Left ventricle myocardium superior (tissue), 1 donor: ENCODE results near the gene PROM1. TPM values are rescaled to one million over a fixed set of nuclear protein-coding genes. Genes with fewer than 3 reads are reported as not detected.

ENCODE experiments used
- ATAC-seq: fragments of 200-7000 bp; cut with Tn5 transposase; one replicate; pipeline ENCODE4 v1.9.1; 2020; ENCODE audit warnings: mild to moderate bottlenecking, moderate library complexity
- DNase-seq: peaks from one replicate; pipeline ENCODE4 v3.0.0-alpha.2; 2020
- intact Hi-C: fragments of 100-400 bp; cut with micrococcal nuclease; formaldehyde crosslinking; loops from one replicate; pipeline ENCODE4 v1.11.0; 2022
- total RNA-seq: library from RNA; stranded (reverse); fragmentation: NEBNext Ultra II Directional; extraction: Animal tissue kit (Norgen Biotek cat#: 25700); gene quantifications from one replicate; pipeline ENCODE4 v1.2.1, GENCODE V29; 2021
- donor health status: DM: no; HTN: yes; CAD: no; lungs with severe emphysema.

The PROM1 gene
- total RNA-seq, 1 donor from 2014 or later: 3.2 TPM

DNA sequence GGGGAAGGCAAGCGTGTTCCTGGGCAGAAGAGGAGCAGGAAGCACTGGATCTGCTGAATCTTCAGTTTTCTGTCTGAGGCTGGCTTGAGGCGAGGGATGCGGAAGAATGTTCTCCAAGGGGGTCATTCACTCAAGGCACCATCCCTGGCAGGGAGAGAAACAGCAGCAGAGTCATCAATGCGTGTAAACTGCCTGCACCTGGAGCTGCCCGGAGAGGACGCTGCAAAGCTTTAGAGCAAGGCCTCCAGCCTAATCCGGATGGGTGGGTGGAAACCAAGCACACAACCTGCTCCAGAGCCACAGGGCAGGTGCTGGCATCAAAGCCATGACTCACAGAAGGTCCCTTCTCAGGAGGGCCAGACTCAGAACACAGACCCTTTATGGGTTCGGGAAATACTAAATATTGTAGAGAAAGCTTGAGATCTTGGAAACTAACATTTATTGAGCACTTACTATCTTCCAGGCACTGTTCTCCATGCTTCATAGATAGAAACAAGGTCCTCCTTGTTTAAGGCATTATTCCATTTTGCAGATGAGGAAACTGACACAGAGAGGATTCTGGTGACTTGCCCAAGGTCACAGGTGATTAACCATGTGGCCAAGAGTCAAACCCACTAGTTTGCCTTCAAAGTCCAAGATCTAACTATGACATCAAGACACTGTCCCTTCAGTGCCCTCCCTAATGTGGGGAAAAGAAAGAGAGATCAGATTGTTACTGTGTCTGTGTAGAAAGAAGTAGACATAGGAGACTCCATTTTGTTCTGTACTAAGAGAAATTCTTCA lies 7.7 kb downstream of the PROM1 start:
- no peak for ATAC-seq
- intact Hi-C loops: no loop called here
- no peak for DNase-seq

GRCh38 chr4:16075061-16075460 lies 8.8 kb downstream of the PROM1 start:
- DNase-seq: no peak
- intact Hi-C loops: no loop called here
- ATAC-seq: no peak

DNA sequence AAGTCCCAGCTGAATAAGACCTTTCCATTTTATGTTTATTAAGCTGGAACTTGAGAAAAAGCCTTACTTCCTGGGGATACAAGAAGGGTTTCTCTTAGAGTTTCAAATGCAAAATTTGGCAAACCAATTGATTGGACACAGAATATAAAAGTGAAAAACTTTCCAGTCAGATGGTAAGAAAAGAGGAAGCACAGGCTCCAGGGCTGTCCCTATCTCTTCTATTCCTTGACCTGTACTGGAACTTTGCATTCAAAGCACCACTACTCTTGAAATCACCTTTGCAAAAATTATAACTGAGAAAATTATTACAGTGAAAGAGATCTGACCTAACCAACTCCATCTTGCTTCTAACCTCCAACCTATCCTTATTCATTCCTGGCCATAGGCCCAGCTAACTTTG lies 11.7 kb downstream of the PROM1 start:
- intact Hi-C loops: no loop called here
- no peak for DNase-seq
- no peak for ATAC-seq

DNA sequence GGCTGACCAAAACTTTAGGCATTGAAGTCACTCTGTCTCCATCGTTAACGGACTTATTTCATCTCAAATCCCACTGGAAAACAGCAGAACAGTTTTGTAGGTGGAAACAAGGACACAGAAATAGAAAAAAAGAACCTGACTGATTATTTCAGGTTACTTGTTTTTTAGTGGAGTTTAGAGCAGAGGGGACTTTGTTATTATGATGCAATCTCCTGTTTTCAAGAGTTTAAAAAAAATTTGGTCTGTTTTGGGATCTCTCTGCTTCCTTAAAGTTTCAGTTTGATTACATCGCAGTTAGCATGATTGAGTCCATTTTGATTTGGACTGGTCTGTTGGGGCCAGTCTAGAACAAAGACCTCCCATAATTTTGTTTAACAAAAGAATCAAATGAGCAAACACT lies 13.6 kb downstream of the PROM1 start:
- DNase-seq (no peak), ATAC-seq (no peak)
- intact Hi-C loops: no loop called here

GRCh38 chr4:16067515-16067914 lies 16.3 kb downstream of the PROM1 start:
- intact Hi-C loops: no loop called here
- DNase-seq (no peak), ATAC-seq (no peak)

- intact Hi-C loops: no loop called here
- no peak for DNase-seq
- ATAC-seq: no peak
These were observed 17.2 kb downstream of the PROM1 start for GRCh38 chr4:16066586-16067128.

- ATAC-seq (no peak), DNase-seq (no peak)
- intact Hi-C loops: no loop called here
These were observed 18.8 kb downstream of the PROM1 start for GRCh38 chr4:16065066-16065465.

GRCh38 chr4:16062601-16063000 lies 21.2 kb downstream of the PROM1 start:
- intact Hi-C loops: no loop called here
- ATAC-seq: no peak
- DNase-seq: no peak

DNA sequence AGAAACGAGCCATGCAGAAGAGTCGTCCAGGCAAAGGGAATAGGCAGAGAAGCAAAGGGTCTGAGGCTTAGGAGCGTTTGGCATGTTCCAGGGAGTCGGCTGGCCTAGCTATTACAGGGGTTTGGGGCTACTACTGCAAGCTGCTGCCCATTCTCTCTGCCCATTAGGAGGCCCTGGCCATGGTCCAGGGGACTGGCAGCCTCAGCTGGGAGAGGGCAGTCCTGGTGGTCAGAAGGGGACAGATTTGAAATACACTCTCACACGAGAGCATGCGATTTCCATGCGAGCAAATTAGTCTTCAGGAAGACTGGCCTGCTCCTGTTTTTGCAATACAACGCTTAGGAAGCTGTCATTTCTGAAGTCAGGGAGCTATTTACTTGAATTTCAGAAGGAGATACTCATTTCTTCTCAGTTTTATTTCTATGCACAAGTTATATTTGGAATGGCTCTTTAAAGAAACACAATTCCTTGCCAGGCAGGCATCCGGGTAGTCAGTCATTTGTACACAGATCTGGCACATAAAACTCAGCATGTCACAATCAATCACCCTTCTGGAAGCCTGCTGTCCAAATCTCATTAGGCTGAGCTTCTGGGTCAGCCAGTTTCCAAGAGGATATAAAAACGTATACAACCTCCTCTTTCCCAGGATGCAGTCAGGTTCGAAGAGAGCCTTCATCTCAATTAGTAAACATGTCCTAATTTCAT lies 27.0 kb downstream of the PROM1 start:
- ATAC-seq: peak; percentile 67
- intact Hi-C loops: no loop called here
- peak; percentile 34 for DNase-seq

DNA sequence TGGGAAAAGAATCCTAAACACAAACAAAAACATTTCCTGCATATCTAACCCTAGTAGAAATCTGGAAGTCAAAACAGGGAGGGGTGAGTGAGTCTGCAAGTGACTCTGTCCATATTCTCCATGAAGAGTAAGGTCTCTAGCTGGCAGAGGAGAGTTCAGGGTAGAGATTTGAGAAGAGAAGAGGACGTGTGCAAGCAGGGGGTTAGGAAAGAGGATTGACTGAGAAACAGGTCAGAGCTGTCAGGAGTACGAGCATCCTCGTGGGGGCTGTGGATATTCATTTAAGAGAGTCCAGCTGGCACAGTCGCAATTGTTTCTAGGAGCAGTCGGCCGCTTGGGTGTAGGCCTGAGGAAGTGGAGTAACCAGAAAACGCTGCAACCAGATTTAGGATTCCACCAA lies 27.9 kb downstream of the PROM1 start:
- DNase-seq (no peak), ATAC-seq (peak; percentile 29)
- intact Hi-C loops: no loop called here

GRCh38 chr4:16055471-16055870 lies 28.4 kb downstream of the PROM1 start:
- intact Hi-C loops: no loop called here
- ATAC-seq (no peak), DNase-seq (no peak)

DNA sequence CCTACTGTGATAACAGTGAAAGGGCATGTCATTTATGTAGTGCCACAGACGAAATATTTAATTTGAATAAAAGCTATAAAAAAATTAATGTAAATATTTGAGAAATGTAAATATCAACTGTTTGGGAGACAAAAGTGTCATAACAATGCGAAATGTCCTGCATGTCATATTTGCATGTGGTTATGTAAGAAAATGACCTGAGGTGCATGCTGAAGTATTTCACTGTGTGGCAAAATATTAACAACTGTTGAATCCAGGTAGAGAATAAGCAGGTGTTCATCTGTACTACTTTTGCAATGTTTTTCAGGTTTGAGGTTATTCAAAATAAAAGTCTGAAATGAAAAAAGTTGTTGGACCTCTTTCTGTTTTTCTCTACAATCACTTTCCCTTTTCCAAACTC lies 30.9 kb downstream of the PROM1 start:
- intact Hi-C loops: no loop called here
- ATAC-seq: no peak
- no peak for DNase-seq

- ATAC-seq: no peak
- no peak for DNase-seq
- intact Hi-C loops: no loop called here
These were observed 31.8 kb downstream of the PROM1 start for GRCh38 chr4:16051980-16052379.

DNA sequence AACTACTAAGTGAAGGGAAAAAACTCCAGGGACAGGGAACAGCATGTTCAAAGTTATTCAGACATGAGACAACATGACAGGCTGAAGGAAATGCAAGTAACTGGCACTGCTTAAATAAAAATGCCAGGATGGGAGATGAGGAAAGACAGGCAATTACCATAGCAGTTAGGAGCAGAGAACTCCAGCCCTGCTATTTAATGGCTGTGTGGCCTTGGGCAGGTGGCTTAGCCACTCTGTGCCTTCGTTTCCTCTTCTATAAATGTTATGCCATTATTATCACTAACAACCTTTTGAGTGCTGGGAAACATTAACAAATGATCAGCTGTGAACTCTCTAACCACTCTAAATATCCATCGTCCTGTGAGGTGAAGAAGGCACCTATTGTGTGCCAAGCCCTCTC lies 32.7 kb downstream of the PROM1 start:
- DNase-seq: no peak
- intact Hi-C loops: no loop called here
- ATAC-seq: no peak

- intact Hi-C loops: no loop called here
- ATAC-seq (no peak), DNase-seq (no peak)
These were observed 33.2 kb downstream of the PROM1 start for GRCh38 chr4:16050669-16051068.

DNA sequence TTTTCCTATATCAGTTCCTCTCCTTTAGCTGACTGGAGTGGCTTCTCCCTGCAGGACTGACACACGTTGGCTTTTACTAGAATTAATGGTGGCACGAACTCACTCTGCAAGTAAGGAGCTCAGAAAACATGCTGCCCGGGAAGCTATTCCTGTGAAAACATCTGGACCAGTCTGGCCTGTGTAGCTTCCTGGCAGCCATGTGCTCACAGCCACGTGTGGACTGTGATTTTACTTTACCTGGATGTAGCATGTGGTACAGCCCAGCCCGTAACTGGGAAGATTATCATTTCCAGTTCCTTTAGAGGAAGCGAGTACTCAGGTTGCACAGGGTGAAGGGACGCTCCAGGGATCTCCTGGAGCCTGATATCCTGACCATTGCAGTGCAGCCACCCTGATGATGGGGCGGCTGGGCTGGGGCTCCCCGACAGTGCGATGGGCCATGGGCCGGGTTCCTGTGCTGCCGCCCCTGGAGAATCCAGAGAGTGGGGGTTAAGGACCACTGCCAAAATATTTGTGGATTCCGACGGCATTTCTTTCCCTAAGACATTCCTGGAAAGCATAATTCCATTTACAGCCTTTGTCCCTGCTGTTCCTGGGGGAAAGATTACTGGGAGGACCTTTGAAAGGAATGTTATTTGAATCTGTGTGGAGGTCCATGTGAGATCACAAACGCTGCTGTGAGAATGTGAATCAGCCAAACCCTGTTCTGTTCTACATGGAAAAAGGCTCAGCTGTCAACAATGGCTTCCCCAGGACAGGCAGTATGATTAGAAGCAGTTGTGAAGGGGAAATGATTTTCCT lies 35.0 kb downstream of the PROM1 start:
- DNase-seq (no peak), ATAC-seq (no peak)
- intact Hi-C loops: no loop called here

- no peak for ATAC-seq
- intact Hi-C loops: no loop called here
- DNase-seq: no peak
These were observed 38.1 kb downstream of the PROM1 start for GRCh38 chr4:16045687-16046086.

GRCh38 chr4:16043642-16044498 lies 40.0 kb downstream of the PROM1 start:
- ATAC-seq: no peak
- intact Hi-C loops: no loop called here
- no peak for DNase-seq

- no peak for ATAC-seq
- DNase-seq: no peak
- intact Hi-C loops: no loop called here
These were observed 44.7 kb downstream of the PROM1 start for GRCh38 chr4:16039139-16039538.
